Measurements from ENCODE around the gene C11orf54. TPM values are rescaled to one million over a fixed set of nuclear protein-coding genes. Genes with fewer than 3 reads are reported as not detected.

Gene C11orf54
- polyA plus RNA-seq, 2 of the 4 experiments (the other 2 are of a cell fraction) = 12.4 to 27.6 TPM

DNA sequence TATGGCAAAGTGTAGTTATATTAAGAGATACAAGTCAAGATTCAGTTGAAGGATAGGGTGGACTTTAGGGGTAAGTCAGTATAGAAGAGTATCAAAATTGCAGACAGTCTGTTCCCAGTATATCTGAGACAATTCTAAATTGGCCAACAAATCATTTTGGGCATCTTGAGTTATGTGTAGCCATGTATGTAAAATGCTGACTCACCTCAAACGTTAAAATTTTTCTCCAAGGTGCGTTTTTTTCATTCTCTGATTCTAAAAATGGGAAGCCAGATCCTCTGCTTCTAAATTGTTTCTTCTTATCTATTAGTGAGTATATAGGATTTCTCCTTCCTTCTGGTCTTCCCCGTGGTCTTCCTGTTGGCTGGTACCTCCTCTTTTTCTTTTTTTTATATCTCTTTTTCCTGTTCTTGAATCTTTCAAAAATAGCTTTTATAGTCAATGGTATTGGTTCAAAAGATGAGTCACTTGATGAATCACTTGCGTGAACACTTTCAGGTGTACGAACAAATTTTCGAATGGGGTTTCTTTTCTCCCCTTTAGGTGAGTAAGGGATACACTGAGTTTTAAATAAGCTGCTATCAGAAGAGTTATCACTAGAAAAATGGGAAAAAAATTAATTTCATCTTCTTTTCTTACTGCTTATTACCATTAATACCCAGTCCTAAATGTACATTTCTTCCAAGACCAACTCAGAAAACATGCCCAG is 3.4 kb upstream of the C11orf54 start:
- POLR2A ChIA-PET = interaction anchor here (4.2 kb wide), 1 partner anchor 46 kb away, joined by 48 read pairs; the partner anchor contains the start of gene MED17
- peaks cover 62% of the 10 kb centered on the region for H3K4me1 ChIP-seq
- DNase-seq (ENCODE audit: low read depth in 1 of 2, low spot score in 1 of 2) (no peak), FAIRE-seq (no peak), ATAC-seq (no peak)
- peak overlapping the region; percentile 90 for H3K4me3 ChIP-seq
- under 1% methylated on average over 6 of the region's 6 CpGs for WGBS (ENCODE audit: missing lambda C conversion rate)
- no peaks in the 10 kb centered on the region for H3K9me3 ChIP-seq
- CTCF ChIA-PET = no interaction called here
- H3K27ac ChIP-seq = peak overlapping the region; percentile 72 to 98; a peak in 5 of 6 replicates
- peak overlapping the region; percentile 90 for H3K4me2 ChIP-seq
- TF ChIP-seq CHD4 (IDR thresholded peaks at IDR 0.05; ENCODE audit: borderline replicate concordance) = no peak
- TF ChIP-seq ATOH8 (CRISPR knock-in tag; IDR thresholded peaks at IDR 0.05; ENCODE audit: low read depth) = no peak
- peak; percentile 34; the same call in 1 of the 2 replicates for TF ChIP-seq FOSL2 (IDR thresholded peaks at IDR 0.05)
- TF ChIP-seq FOSL2 (CRISPR knock-in tag; IDR thresholded peaks at IDR 0.05) = peak; percentile 76
- TF ChIP-seq PHF8 (IDR thresholded peaks at IDR 0.05; ENCODE audit: borderline replicate concordance, low read depth) = no peak
- TF ChIP-seq EHF (CRISPR knock-in tag; IDR thresholded peaks at IDR 0.05) = no peak
- TF ChIP-seq RCOR1 (IDR thresholded peaks at IDR 0.05; ENCODE audit: low read depth, low read length) = no peak
- TF ChIP-seq POLR2A (IDR thresholded peaks at IDR 0.05; ENCODE audit: low read length) = no peak
- TF ChIP-seq ZSCAN20 (CRISPR knock-in tag; IDR thresholded peaks at IDR 0.05) = no peak
- no peak for TF ChIP-seq CBX8 (IDR thresholded peaks at IDR 0.05)
- TF ChIP-seq ZC3H11A (IDR thresholded peaks at IDR 0.05) = no peak
- no peak for TF ChIP-seq CTCF (IDR thresholded peaks at IDR 0.05)
- TF ChIP-seq ELK1 (IDR thresholded peaks at IDR 0.05; ENCODE audit: low read depth, low read length) = no peak
- peak; percentile 43 for TF ChIP-seq NFE2L2 (conservative IDR thresholded peaks at IDR 0.05; ENCODE audit: low read length)
- 0 out of 2 replicates have a peak, but pooled peaks have one; percentile 17 for TF ChIP-seq JUNB (IDR thresholded peaks at IDR 0.05)
- no peak for TF ChIP-seq USF2 (IDR thresholded peaks at IDR 0.05)
- TF ChIP-seq HDAC2 (IDR thresholded peaks at IDR 0.05) = no peak
- TF ChIP-seq HOXA7 (CRISPR knock-in tag; IDR thresholded peaks at IDR 0.05) = no peak
- no peak for TF ChIP-seq KDM1A (IDR thresholded peaks at IDR 0.05; ENCODE audit: low read depth)
- TF ChIP-seq MAFK (IDR thresholded peaks at IDR 0.05; ENCODE audit: partially characterized antibody) = peak; percentile 92
- TF ChIP-seq CHD2 (IDR thresholded peaks at IDR 0.05; ENCODE audit: low read length, partially characterized antibody) = no peak
- TF ChIP-seq SREBF2 (IDR thresholded peaks at IDR 0.05) = no peak
- no peak for TF ChIP-seq EP300 (IDR thresholded peaks at IDR 0.05)

GRCh38 chr11:93738647-93739081 is 2.8 kb upstream of the C11orf54 start:
- Histone ChIP-seq H3K9me3 (no peaks in the 10 kb centered on the region), H3K4me3 (peak overlapping the region; percentile 90), H3K4me1 (peaks cover 62% of the 10 kb centered on the region), H3K4me2 (peak overlapping the region; percentile 90), H3K27ac (peak overlapping the region; percentile 72 to 98; a peak in 5 of 6 replicates)
- TF ChIP-seq RNF2 (IDR thresholded peaks at IDR 0.05; ENCODE audit: borderline replicate concordance, low read depth) (no peak), MAZ (IDR thresholded peaks at IDR 0.05; ENCODE audit: borderline replicate concordance, low read depth, low read length) (no peak), POLR2AphosphoS2 (conservative IDR thresholded peaks at IDR 0.05; ENCODE audit: low read length) (no peak)
- FAIRE-seq (no peak), DNase-seq (ENCODE audit: low read depth in 1 of 2, low spot score in 1 of 2) (no peak), ATAC-seq (no peak)
- ChIA-PET POLR2A (interaction anchor here (4.2 kb wide), 1 partner anchor 45 kb away, joined by 48 read pairs; the partner anchor contains the start of gene MED17), CTCF (interaction anchor here (1.5 kb wide), 1 partner anchor 45 kb away, joined by 3 read pairs; the partner anchor contains the start of gene MED17)
- 1% methylated on average over 6 of the region's 6 CpGs for WGBS (ENCODE audit: missing lambda C conversion rate)
